Fibroblast of lung (primary cell): ENCODE measurements around the gene SORCS2. TPM values are rescaled to one million over a fixed set of nuclear protein-coding genes. Genes with fewer than 3 reads are reported as not detected.

Experiments
- DNase-seq, 2 donors: peaks; one replicate each; pipeline versions ENCODE4 v3.0.0 to v3.0.0-alpha.2; 2010; ENCODE audit warnings: low read depth in 2 of 2
- H2AFZ ChIP-seq: 2 replicates; pipeline ENCODE4 v1.5.1; 2012; ENCODE audit warnings: low read length, control low read depth, inconsistent platforms
- H3K27ac ChIP-seq: 2 replicates; pipeline ENCODE4 v1.5.1; 2011; ENCODE audit warnings: low read length, control low read depth; ENCODE audit not compliant: insufficient read depth
- H3K27me3 ChIP-seq: 2 replicates; pipeline ENCODE4 v1.5.1; 2011; ENCODE audit warnings: mild to moderate bottlenecking, low read length; ENCODE audit not compliant: control insufficient read depth, insufficient read depth
- H3K36me3 ChIP-seq: 2 replicates; pipeline ENCODE4 v1.5.1; 2011; ENCODE audit warnings: low read length; ENCODE audit not compliant: control insufficient read depth, insufficient read depth
- H3K4me1 ChIP-seq: 2 replicates; pipeline ENCODE4 v1.5.1; 2011; ENCODE audit warnings: low read length; ENCODE audit not compliant: control insufficient read depth, insufficient read depth; ENCODE audit errors: extremely low read depth
- H3K4me2 ChIP-seq: 2 replicates; pipeline ENCODE4 v1.5.1; 2011; ENCODE audit warnings: low read length, control low read depth; ENCODE audit not compliant: insufficient read depth; ENCODE audit errors: extremely low read depth
- H3K4me3 ChIP-seq, 4 experiments: fragments of 200-600 bp in 1 of 4; sonication (generic) in 1 of 4; replicated peaks in 1 of 4; 2 replicates each; pipeline ENCODE4 v1.5.1; 2011 to 2016; ENCODE audit warnings: low read length in 4 of 4, low read depth in 3 of 4, mild to moderate bottlenecking in 3 of 4, control low read depth in 2 of 4, inconsistent platforms in 1 of 4, mixed read lengths in 1 of 4; ENCODE audit not compliant: insufficient read depth in 1 of 4; ENCODE audit errors: control extremely low read depth in 1 of 4
- H3K79me2 ChIP-seq: 2 replicates; pipeline ENCODE4 v1.5.1; 2012; ENCODE audit warnings: mild to moderate bottlenecking, low read length, inconsistent platforms; ENCODE audit not compliant: control insufficient read depth, insufficient read depth
- H3K9ac ChIP-seq: 2 replicates; pipeline ENCODE4 v1.5.1; 2011; ENCODE audit warnings: mild to moderate bottlenecking, low read length, control low read depth; ENCODE audit not compliant: insufficient read depth
- H3K9me3 ChIP-seq: 2 replicates; pipeline ENCODE4 v1.5.1; 2012; ENCODE audit warnings: low read depth, low read length; ENCODE audit not compliant: control insufficient read depth, insufficient read depth
- H4K20me1 ChIP-seq: 2 replicates; pipeline ENCODE4 v1.5.1; 2011; ENCODE audit warnings: low read length; ENCODE audit not compliant: control insufficient read depth, insufficient read depth; ENCODE audit errors: extremely low read depth
- CTCF ChIP-seq, 2 donors: IDR thresholded peaks in 1 of 2; conservative IDR thresholded peaks in 1 of 2; 1 replicate in 1 of 2; 2 replicates in 1 of 2; pipeline ENCODE4 v1.5.1; 2011 to 2012; ENCODE audit warnings: low read length in 2 of 2, control low read depth in 1 of 2, inconsistent platforms in 1 of 2, low read depth in 1 of 2, mild to moderate bottlenecking in 1 of 2
- EZH2 ChIP-seq: IDR thresholded peaks from 2 replicates; pipeline ENCODE4 v1.5.1; 2012; ENCODE audit warnings: low read length, control low read depth, mild to moderate bottlenecking; ENCODE audit errors: missing control alignments
- polyA plus RNA-seq, 2 donors: library from polyadenylated mRNA; depleted of rRNA in 1 of 2; stranded (reverse) in 1 of 2; unstranded in 1 of 2; fragments of >200 nt; gene quantifications; 2 replicates each; pipeline ENCODE4 v1.2.1, GENCODE V29; 2011 to 2012; ENCODE audit warnings: missing spikeins in 1 of 2
- total RNA-seq: library from RNA; depleted of rRNA; stranded (reverse); fragments of >200 nt; gene quantifications from 2 replicates; pipeline ENCODE4 v1.2.1, GENCODE V29; 2014

The SORCS2 gene
- total and polyA plus RNA-seq, 2 donors (not counting 1 experiment from before 2014, with no cell fraction given): 0.17 to 0.41 TPM

- H3K27me3 ChIP-seq: no peaks in the 10 kb centered on the region
- no peak overlapping the region for H3K4me3 ChIP-seq
- H3K27ac ChIP-seq: no peak overlapping the region
- TF ChIP-seq CTCF (conservative IDR thresholded peaks at IDR 0.05 in 1 of 2, IDR thresholded peaks at IDR 0.05 in 1 of 2; ENCODE audit: low read depth in 1 of 2, low read length in 2 of 2) (no peak), EZH2 (no peak)
- H3K4me1 ChIP-seq: no peaks in the 10 kb centered on the region
- H3K9ac ChIP-seq: no peak overlapping the region
- H3K79me2 ChIP-seq: no peaks in the 10 kb centered on the region
- H3K9me3 ChIP-seq: no peaks in the 10 kb centered on the region
- peaks cover 2% of the 10 kb centered on the region for H4K20me1 ChIP-seq
- H3K4me2 ChIP-seq: no peak overlapping the region
- H2AFZ ChIP-seq: no peak overlapping the region
- peaks cover 12% of the 10 kb centered on the region for H3K36me3 ChIP-seq
- no peak for DNase-seq
Measured at GRCh38 chr4:7761312-7761711, 569.0 kb downstream of the SORCS2 start.

- DNase-seq: peak; percentile 50 to 69
- Histone ChIP-seq H4K20me1 (peaks cover 2% of the 10 kb centered on the region), H2AFZ (no peak overlapping the region), H3K36me3 (peaks cover 16% of the 10 kb centered on the region), H3K9ac (no peak overlapping the region), H3K79me2 (no peaks in the 10 kb centered on the region), H3K27me3 (no peaks in the 10 kb centered on the region), H3K4me3 (no peak overlapping the region), H3K27ac (no peak overlapping the region), H3K9me3 (no peaks in the 10 kb centered on the region), H3K4me2 (no peak overlapping the region), H3K4me1 (no peaks in the 10 kb centered on the region)
- TF ChIP-seq EZH2 (no peak), CTCF (conservative IDR thresholded peaks at IDR 0.05 in 1 of 2, IDR thresholded peaks at IDR 0.05 in 1 of 2; ENCODE audit: low read depth in 1 of 2, low read length in 2 of 2) (peak; percentile 65 to 82)
Measured at GRCh38 chr4:7761720-7762119, 569.4 kb downstream of the SORCS2 start.

- no peaks in the 10 kb centered on the region for H3K79me2 ChIP-seq
- no peak overlapping the region for H3K4me3 ChIP-seq
- H3K9ac ChIP-seq: no peak overlapping the region
- no peak overlapping the region for H3K27ac ChIP-seq
- H4K20me1 ChIP-seq: peaks cover 2% of the 10 kb centered on the region
- no peaks in the 10 kb centered on the region for H3K4me1 ChIP-seq
- no peak overlapping the region for H2AFZ ChIP-seq
- H3K36me3 ChIP-seq: peaks cover 18% of the 10 kb centered on the region
- DNase-seq: no peak
- TF ChIP-seq CTCF (conservative IDR thresholded peaks at IDR 0.05 in 1 of 2, IDR thresholded peaks at IDR 0.05 in 1 of 2; ENCODE audit: low read depth in 1 of 2, low read length in 2 of 2) (no peak), EZH2 (no peak)
- no peaks in the 10 kb centered on the region for H3K27me3 ChIP-seq
- no peaks in the 10 kb centered on the region for H3K9me3 ChIP-seq
- H3K4me2 ChIP-seq: no peak overlapping the region
Measured at GRCh38 chr4:7762376-7763030, 570.2 kb downstream of the SORCS2 start.
